Upper lobe of right lung (tissue), 1 donor: ENCODE results near the gene SMARCD3. TPM values are rescaled to one million over a fixed set of nuclear protein-coding genes. Genes with fewer than 3 reads are reported as not detected.

Source experiments
- ATAC-seq: fragments of 200-7000 bp; cut with Tn5 transposase; one replicate; pipeline ENCODE4 v1.9.1; 2020; ENCODE audit warnings: mild to moderate bottlenecking, moderate library complexity
- DNase-seq: peaks from one replicate; pipeline ENCODE4 v3.0.0-alpha.2; 2020
- H3K27ac ChIP-seq: fragments of 200-600 bp; one replicate; pipeline ENCODE4 v1.8.0; 2022
- H3K27me3 ChIP-seq: fragments of 200-600 bp; one replicate; pipeline ENCODE4 v1.8.0; 2022; ENCODE audit warnings: mild to moderate bottlenecking
- H3K36me3 ChIP-seq: fragments of 200-600 bp; one replicate; pipeline ENCODE4 v1.8.0; 2022
- H3K4me1 ChIP-seq: fragments of 200-600 bp; one replicate; pipeline ENCODE4 v1.8.0; 2022
- H3K4me3 ChIP-seq: fragments of 200-600 bp; one replicate; pipeline ENCODE4 v1.8.0; 2022; ENCODE audit warnings: mild to moderate bottlenecking
- H3K9me3 ChIP-seq: fragments of 200-600 bp; one replicate; pipeline ENCODE4 v1.8.0; 2022
- intact Hi-C: fragments of 100-400 bp; cut with DNase I; formaldehyde crosslinking; loops from one replicate; pipeline ENCODE4 v1.11.0; 2022
- long read RNA-seq: library from polyadenylated mRNA; unstranded; transcript quantifications from one replicate; pipeline ENCODE4 v2.0.0, GENCODE V29; 2021
- total RNA-seq: library from RNA; stranded (reverse); fragmentation: NEBNext Ultra II Directional; extraction: Animal tissue kit (Norgen Biotek cat#: 25700); gene quantifications from one replicate; pipeline ENCODE4 v1.2.1, GENCODE V29; 2021
- TF ChIP-seq, protein P1 (sequence below): fragments of 200-600 bp; IDR thresholded peaks from one replicate; pipeline ENCODE4 v1.8.0; 2022; ENCODE audit warnings: antibody characterized with exemption
- donor health status: DM: no; HTN: yes; CAD: no; lungs with severe emphysema.

The SMARCD3 gene
- 61.5 TPM for total RNA-seq
- long read RNA-seq, transcript SMARCD3-203 (14 exons, 2,018 nt) = major isoform, 50 of 119 reads
- long read RNA-seq, transcript SMARCD3-201 (13 exons, 1,993 nt) = minor isoform, 27 of 119 reads
- long read RNA-seq, partial matches to known transcripts = 14 of 119 reads
- long read RNA-seq, other reads (novel, unspliced or antisense) = 27 of 119 reads

DNA sequence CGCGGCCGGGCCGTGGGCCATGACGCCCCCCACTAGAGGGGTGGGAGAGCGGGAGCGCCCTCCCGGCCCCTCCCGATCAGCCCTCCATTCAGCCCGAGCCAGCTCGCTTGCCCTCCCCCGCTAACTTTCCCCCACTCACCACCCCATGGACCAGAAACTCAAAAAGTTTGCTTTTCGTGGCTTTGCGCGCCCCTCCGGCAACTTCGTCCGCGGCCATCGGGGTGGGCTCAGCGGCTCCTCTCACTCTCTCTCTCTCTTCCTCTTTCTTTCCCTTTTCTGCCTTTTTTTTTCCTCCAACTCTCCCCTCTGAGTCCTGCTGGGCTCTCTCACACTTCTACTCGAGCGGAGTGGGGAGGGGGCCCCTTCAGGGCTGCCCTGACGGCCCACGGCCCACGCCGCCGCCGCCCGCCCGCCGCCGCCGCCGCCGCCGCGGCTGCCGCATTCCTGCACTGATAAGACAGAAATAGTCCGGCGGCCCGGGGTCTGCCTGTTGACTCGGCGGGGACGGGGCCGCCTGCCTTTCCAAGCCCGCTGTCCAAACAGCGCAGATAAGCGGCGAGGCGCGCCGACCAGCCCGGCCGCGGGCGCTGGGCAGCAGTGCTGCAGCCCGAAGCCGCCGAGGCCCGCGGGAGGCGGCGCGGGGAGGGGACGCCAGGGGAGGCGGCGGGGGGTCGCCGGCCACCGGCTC, at the start of gene SMARCD3:
Gene SMARCD3, minus strand, starts transcription at position 349 of the 688 bp plus-strand sequence. Its CDS starts 132 bp downstream, at position 217.
- Histone ChIP-seq H3K27me3 (peaks cover 23% of the 10 kb centered on the region), H3K36me3 (no peaks in the 10 kb centered on the region), H3K4me1 (peaks cover 42% of the 10 kb centered on the region), H3K4me3 (peak within 1 kb of the TSS; percentile 61), H3K9me3 (no peaks in the 10 kb centered on the region), H3K27ac (peak within 1 kb of the TSS; percentile 80)
- ATAC-seq (peak; percentile 60), DNase-seq (peak; percentile 86)
- TF ChIP-seq, protein P1, sequence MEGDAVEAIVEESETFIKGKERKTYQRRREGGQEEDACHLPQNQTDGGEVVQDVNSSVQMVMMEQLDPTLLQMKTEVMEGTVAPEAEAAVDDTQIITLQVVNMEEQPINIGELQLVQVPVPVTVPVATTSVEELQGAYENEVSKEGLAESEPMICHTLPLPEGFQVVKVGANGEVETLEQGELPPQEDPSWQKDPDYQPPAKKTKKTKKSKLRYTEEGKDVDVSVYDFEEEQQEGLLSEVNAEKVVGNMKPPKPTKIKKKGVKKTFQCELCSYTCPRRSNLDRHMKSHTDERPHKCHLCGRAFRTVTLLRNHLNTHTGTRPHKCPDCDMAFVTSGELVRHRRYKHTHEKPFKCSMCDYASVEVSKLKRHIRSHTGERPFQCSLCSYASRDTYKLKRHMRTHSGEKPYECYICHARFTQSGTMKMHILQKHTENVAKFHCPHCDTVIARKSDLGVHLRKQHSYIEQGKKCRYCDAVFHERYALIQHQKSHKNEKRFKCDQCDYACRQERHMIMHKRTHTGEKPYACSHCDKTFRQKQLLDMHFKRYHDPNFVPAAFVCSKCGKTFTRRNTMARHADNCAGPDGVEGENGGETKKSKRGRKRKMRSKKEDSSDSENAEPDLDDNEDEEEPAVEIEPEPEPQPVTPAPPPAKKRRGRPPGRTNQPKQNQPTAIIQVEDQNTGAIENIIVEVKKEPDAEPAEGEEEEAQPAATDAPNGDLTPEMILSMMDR = no peak
- intact Hi-C loops = loop anchor here (10.0 kb wide), 1 partner anchor 56 kb away; no protein-coding TSS in a partner anchor

GRCh38 chr7:151296202-151296992, 47.9 kb upstream of the SMARCD3 start:
- H3K4me3 ChIP-seq = no peak overlapping the region
- DNase-seq (no peak), ATAC-seq (no peak)
- intact Hi-C loops = no loop called here
- TF ChIP-seq, protein P1 = no peak
- H3K4me1 ChIP-seq = no peaks in the 10 kb centered on the region
- no peaks in the 10 kb centered on the region for H3K9me3 ChIP-seq
- no peaks in the 10 kb centered on the region for H3K27me3 ChIP-seq
- no peaks in the 10 kb centered on the region for H3K36me3 ChIP-seq
- no peak overlapping the region for H3K27ac ChIP-seq

- H3K4me1 ChIP-seq = no peaks in the 10 kb centered on the region
- no peaks in the 10 kb centered on the region for H3K9me3 ChIP-seq
- H3K36me3 ChIP-seq = no peaks in the 10 kb centered on the region
- H3K27me3 ChIP-seq = no peaks in the 10 kb centered on the region
- TF ChIP-seq, protein P1 = no peak
- intact Hi-C loops = no loop called here
- no peak for DNase-seq
- ATAC-seq = no peak
- H3K4me3 ChIP-seq = no peak overlapping the region
- H3K27ac ChIP-seq = no peak overlapping the region
These were observed 44.4 kb upstream of the SMARCD3 start for GRCh38 chr7:151292850-151293249.

GRCh38 chr7:151291206-151291605, 42.7 kb upstream of the SMARCD3 start:
- H3K9me3 ChIP-seq = no peaks in the 10 kb centered on the region
- no peaks in the 10 kb centered on the region for H3K36me3 ChIP-seq
- H3K4me1 ChIP-seq = peaks cover 4% of the 10 kb centered on the region
- no peak overlapping the region for H3K4me3 ChIP-seq
- DNase-seq (no peak), ATAC-seq (no peak)
- H3K27me3 ChIP-seq = no peaks in the 10 kb centered on the region
- no peak overlapping the region for H3K27ac ChIP-seq
- TF ChIP-seq, protein P1 = no peak
- intact Hi-C loops = no loop called here

DNA sequence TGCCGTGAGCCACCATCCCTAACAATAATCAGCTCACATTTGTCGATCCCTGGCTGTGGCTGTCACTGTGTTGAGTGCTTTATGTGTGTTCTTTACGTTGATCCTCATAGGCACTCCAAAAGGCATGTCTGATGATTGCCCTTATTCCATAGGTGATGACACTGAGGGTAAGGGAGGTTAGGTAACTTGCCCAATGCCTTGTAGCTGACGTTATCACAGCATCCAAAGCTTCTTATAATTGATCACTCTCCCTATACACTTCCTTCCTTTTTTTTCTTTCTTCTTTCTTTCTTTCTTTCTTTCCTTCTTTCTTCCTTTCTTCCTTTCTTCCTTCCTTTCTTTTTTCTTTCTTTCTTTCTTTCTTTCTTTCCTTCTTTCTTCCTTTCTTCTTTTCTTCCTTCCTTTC, 41.9 kb upstream of the SMARCD3 start:
- H3K27me3 ChIP-seq = no peaks in the 10 kb centered on the region
- H3K9me3 ChIP-seq = no peaks in the 10 kb centered on the region
- no peak overlapping the region for H3K4me3 ChIP-seq
- ATAC-seq (no peak), DNase-seq (no peak)
- H3K27ac ChIP-seq = no peak overlapping the region
- H3K4me1 ChIP-seq = peaks cover 5% of the 10 kb centered on the region
- intact Hi-C loops = no loop called here
- H3K36me3 ChIP-seq = no peaks in the 10 kb centered on the region
- TF ChIP-seq, protein P1 = no peak
